ENCODE results near the gene RBSN.
"Not testable (repeated sequence)": the region's sequence is repeated elsewhere in the genome, so short reads cannot be mapped to it uniquely, and the experiment has no call there.

Gene RBSN

GRCh38 chr3:15098503-15099363, at the start of gene RBSN:
RBSN (minus strand) TSS chr3:15099148; CDS start chr3:15096120, 3,028 bp downstream.
- DNase-seq (ENCODE audit: low spot score), result peak; percentile 95

DNA sequence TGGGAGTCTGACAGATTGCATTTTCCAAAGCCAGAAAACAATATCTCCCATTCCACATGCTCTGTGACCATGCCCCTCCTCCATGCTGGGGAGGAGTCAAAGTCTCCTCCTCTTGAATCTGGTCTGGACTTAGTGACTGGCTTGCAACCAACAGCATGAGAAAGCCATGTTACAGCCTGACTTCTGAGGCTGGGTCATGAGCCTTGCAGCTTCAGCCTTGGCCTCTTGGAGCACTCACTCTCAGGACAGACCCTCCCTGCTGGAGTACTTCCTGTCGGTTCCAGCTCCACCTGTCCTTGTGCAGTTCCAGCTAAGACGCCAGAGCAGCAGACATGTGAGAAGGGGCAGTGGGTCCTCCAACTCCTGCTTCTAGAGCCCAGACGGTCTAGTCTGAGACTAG, 49.7 kb upstream of the RBSN start:
- peak; percentile 64 for DNase-seq (ENCODE audit: low spot score)

GRCh38 chr3:15136885-15137284, 37.9 kb upstream of the RBSN start:
- DNase-seq (ENCODE audit: low spot score), result not testable (repeated sequence)

DNA sequence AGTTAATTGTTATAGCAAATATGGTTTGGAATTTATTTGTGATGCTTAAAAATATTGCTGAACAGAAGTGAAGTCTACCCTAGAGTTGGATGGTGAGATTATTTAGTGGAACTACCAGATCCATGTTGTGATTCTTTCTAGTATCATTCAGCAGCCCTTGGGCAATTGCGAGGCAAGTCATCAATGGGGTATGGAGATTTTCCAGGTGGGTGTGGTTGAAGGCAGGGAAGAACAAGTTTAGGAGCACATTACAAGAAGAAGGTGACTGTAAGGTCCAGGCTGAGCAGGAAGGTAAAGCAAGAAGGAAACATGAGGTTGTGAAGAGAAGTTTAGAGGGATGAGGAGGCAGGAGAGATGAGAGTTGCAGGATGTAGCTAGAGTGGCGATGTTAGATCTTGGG, 36.0 kb upstream of the RBSN start:
- not testable (repeated sequence) for DNase-seq (ENCODE audit: low spot score)

GRCh38 chr3:15128403-15128802, 29.5 kb upstream of the RBSN start:
- not testable (repeated sequence) for DNase-seq (ENCODE audit: low spot score)

GRCh38 chr3:15126975-15127374, 28.0 kb upstream of the RBSN start:
- DNase-seq (ENCODE audit: low spot score), result not testable (repeated sequence)

DNA sequence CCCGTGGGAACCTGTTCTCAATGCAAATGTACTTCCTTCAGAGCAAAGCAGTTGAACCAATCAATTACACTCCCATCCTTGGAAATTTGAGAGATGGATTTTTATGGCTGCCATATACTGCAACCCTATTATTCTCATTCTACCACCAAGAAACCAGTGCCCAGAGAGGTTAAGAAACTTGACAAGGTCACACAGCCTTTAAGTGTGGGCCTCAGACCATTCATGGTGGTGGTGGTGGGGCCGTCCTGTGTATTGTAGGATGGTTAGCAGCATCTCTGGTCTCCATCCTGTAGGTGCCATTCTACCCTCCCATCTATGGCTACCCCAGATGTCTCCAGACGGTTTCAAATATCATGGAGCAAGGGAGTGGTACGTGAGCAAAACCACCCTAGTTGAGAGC, 23.4 kb upstream of the RBSN start:
- DNase-seq (ENCODE audit: low spot score), result no peak

DNA sequence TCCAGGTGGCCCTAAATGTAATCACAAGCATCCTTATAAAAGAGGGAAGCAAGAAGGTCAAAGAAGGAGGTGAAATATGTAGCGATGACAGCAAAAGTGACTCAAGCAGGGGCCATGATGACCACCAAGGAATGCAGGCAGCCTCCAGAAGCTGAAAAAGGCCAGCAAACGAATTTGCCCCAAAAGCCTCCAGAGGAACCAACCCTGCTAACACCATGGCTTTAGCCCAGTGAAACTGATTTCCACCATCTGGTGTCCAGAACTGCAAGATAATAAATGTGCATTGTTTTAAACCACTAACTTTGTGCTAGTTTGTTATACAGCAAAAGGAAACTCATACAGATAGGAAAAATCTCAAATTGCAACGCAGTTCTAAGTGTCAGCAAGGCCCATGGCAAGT, 23.0 kb upstream of the RBSN start:
- no peak for DNase-seq (ENCODE audit: low spot score)

DNA sequence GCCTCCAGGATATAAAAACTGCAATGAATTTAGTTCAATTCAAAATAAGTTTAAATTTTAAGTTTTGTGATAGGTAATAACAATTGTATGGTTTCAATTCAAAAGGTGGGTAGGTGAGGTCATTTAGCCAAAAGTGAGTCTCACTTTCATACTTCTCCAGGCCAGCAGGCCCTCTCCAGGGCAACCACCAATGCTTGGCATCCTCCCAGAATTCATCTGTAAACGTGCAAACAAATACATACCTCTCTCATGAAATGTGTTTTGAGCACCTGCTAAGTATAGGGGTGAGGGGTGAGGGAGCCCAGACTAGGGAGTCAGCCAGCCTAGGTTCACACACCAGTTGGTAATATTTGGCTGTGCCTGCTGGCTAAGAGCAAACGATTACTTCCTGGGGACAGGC, 22.0 kb upstream of the RBSN start:
- no peak for DNase-seq (ENCODE audit: low spot score)

DNA sequence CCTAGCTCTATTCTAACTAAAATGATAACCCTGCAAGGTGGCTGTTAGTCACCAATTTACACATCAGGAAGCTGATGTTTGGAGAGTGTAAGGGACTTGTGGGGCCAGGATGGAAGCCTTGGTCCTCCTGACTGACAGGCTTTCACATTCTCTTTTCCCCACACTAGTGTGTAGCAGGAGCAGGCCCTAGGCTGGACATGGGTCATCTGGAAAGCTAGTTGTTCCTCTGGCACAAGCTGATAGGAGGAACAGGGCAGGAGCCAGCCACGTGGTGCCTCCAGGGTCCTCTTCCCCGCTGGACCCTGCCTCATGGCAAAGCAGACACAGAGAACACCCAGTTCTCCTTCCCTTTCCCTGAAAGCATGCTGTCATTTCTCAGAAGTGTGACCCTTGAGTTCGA, 18.1 kb upstream of the RBSN start:
- DNase-seq (ENCODE audit: low spot score), result no peak

- DNase-seq (ENCODE audit: low spot score), result no peak
Observed at GRCh38 chr3:15116032-15116669, 17.2 kb upstream of the RBSN start.

DNA sequence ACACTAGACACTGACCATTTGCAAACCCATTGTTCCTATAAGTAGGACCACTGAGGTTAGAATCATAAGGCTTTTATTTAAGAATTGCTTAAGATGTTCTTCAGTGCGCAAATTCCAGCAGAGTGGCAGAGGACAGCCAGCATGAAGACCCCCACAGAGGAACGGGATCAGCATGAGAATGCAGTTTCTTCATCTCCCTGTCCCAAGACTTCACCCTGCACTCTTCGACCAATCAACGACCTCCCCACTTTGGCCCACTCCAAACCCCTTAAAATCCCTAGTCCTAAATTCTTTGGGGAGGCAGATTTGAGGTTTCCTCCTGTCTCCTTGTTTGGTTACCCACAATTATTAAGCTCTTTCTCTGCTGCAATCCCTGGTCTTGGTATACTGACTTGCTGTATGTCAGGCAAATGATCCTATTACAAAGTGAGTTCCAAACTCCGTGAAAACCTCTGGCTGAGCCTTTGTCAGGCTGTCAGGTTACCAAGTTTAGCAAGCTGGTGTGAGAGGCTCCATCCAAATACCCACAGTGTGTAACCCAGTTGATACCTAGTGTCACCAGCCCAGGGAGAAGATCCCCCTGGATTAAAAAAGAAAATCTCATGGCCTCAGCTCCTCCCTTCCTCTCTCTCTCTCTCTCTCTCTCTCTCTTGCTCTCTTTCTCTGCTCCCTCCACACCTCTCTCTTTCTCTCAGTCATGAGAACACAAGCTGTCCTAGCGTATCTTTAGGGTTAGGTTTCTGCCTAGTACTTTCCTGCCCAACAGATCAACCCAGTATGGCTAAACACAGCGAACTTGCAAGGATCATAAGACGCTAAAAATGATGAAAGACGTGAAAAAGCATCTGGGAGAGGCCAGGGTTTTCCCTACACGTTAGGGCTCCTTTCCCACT, 15.8 kb upstream of the RBSN start:
- no peak for DNase-seq (ENCODE audit: low spot score)

GRCh38 chr3:15113884-15114283, 14.9 kb upstream of the RBSN start:
- DNase-seq (ENCODE audit: low spot score), result no peak

- no peak for DNase-seq (ENCODE audit: low spot score)
Observed at GRCh38 chr3:15113471-15113870, 14.5 kb upstream of the RBSN start.

- DNase-seq (ENCODE audit: low spot score), result no peak
Observed at GRCh38 chr3:15112011-15112410, 13.1 kb upstream of the RBSN start.

- no peak for DNase-seq (ENCODE audit: low spot score)
Observed at GRCh38 chr3:15110206-15110605, 11.3 kb upstream of the RBSN start.

- DNase-seq (ENCODE audit: low spot score), result no peak
Observed at GRCh38 chr3:15108869-15109268, 9.9 kb upstream of the RBSN start.

GRCh38 chr3:15108082-15108545, 9.2 kb upstream of the RBSN start:
- DNase-seq (ENCODE audit: low spot score), result peak; percentile 73

DNA sequence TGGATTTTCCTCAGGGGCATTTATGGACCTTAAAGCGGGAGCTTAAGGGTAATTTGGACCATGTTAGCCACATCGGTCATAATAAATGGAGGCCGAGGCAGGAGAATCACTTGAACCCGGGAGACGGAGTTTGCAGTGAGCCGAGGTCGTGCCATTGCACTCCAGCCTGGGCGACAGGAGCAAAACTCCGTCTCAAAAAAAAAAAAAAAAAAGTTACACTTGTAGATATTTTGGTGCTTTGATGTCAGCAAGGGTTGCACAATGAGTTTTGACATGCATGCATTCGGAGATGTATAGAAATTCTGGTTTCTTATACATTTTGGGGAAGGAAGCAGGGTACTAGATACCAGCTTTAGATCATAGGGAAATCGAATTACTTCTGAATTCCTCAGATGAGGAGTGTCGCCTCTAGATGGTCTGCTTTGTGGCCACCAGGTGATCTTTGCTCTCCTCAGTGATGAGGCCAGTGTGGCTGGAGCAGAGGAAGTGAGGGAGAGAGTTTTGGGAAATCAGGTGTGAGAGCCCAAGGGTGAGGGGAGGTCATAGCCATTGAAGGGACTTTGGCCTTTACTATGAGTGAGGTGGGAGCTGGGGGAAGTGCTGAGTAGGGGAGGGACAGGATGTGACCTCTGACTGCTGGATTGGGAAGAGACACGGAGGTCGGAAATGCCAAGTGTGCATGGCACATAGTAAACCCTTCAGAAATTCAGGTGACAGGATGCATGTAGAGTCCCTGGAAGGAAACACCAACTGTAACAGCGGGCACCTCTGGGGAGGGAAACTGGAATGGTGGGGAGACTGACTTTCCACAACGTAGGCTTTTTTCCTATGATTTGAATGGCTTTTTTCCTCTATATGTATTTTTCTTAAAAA, 8.4 kb upstream of the RBSN start:
- no peak for DNase-seq (ENCODE audit: low spot score)

GRCh38 chr3:15102836-15103235, 3.9 kb upstream of the RBSN start:
- DNase-seq (ENCODE audit: low spot score), result no peak

DNA sequence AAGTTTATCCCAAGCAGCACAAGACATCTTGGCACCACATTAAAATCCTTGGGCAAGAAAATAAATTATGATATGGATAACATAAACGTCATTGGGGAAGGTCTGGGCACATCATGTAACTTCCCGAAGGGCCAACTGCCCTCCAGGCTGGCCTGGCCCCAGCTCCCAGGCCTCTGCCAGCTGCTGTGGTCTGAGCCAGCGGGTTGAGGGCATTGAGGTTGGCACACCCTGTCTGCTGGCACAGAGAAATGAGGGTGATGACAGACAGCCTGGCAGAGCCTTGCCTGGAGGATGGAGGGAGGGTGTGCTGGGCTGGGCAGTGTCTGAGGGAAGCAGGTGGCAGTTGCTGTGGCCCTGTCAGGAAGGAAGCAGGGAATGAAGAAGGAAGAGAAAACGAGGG, 3.3 kb upstream of the RBSN start:
- no peak for DNase-seq (ENCODE audit: low spot score)
